ENCODE measurements around the gene PLCD3.
A peak's percentile ranks its signal among the peaks of the same experiment; 100 is the strongest.

- TF ChIP-seq CTCF (conservative IDR thresholded peaks at IDR 0.05) (peak; percentile 96), ZFX (IDR thresholded peaks at IDR 0.05) (no peak)
These were observed 33.3 kb downstream of the PLCD3 start for GRCh38 chr17:45098869-45099616.
